ENCODE measurements around the gene RNF8.

Gene RNF8

DNA sequence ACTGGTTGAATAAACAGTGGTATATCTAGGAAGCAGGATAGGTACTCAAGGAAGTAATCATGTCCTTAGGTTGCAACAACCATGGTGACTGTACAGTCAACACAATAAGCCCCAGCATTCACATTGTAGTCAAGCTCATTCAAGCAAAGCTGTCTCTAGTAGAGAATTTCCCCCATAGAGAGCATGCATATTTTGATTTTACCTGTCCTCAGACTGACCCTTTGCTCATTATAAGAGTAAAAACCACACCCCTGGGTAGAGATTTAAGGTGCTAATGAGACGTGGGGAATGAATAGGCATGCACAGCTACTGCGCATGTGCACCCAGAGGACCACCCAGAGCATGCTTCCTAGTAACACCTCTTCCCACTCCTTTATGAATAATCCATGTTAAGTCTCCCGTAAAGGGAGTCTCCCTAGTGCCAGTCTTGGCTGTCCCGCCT lies 6.1 kb upstream of the RNF8 start:
- Histone ChIP-seq H3K27me3 (ENCODE audit: insufficient read depth, insufficient read length) (no peaks in the 10 kb centered on the region), H3K4me3 (ENCODE audit: insufficient read length, low read depth) (no peak overlapping the region), H3K36me3 (ENCODE audit: insufficient read depth, insufficient read length, low read length) (no peaks in the 10 kb centered on the region), H3K4me1 (ENCODE audit: insufficient read depth, insufficient read length) (no peaks in the 10 kb centered on the region), H3K9me3 (ENCODE audit: insufficient read depth, low read length) (no peaks in the 10 kb centered on the region), H3K9ac (ENCODE audit: insufficient read length, low read depth) (no peak overlapping the region)
- DNase-seq (ENCODE audit: low read depth, low spot score): no peak
- TF ChIP-seq ZNF274 (IDR thresholded peaks at IDR 0.05; ENCODE audit: low read depth, low read length) (no peak), SUZ12 (IDR thresholded peaks at IDR 0.05; ENCODE audit: extremely low read depth, insufficient read depth, insufficient read length) (no peak), YY1 (IDR thresholded peaks at IDR 0.05; ENCODE audit: insufficient read depth, insufficient read length) (no peak)

DNA sequence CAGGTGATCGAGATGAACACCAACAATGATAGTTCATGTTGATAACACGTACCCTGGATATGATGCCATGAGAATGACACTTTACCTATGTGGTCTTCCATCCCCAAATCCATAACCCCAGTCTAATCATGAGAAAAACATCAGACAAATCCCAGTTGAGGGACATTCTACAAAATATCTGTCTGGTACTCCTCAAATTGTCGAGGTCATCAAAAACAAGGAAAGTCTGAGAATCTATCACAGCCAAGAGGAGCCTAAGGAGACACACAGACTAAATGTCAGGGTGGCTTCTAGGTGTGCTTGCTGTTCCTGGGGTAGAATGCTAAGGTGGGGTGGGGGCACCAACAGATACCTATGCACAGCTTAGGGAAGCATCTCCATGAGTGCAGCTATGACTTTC lies 2.8 kb upstream of the RNF8 start:
- TF ChIP-seq YY1 (IDR thresholded peaks at IDR 0.05; ENCODE audit: insufficient read depth, insufficient read length) (no peak), SUZ12 (IDR thresholded peaks at IDR 0.05; ENCODE audit: extremely low read depth, insufficient read depth, insufficient read length) (no peak), ZNF274 (IDR thresholded peaks at IDR 0.05; ENCODE audit: low read depth, low read length) (no peak)
- no peak for DNase-seq (ENCODE audit: low read depth, low spot score)
- Histone ChIP-seq H3K9ac (ENCODE audit: insufficient read length, low read depth) (no peak overlapping the region), H3K27me3 (ENCODE audit: insufficient read depth, insufficient read length) (peaks cover 15% of the 10 kb centered on the region), H3K9me3 (ENCODE audit: insufficient read depth, low read length) (no peaks in the 10 kb centered on the region), H3K36me3 (ENCODE audit: insufficient read depth, insufficient read length, low read length) (no peaks in the 10 kb centered on the region), H3K4me1 (ENCODE audit: insufficient read depth, insufficient read length) (peaks cover 4% of the 10 kb centered on the region), H3K4me3 (ENCODE audit: insufficient read length, low read depth) (no peak overlapping the region)

DNA sequence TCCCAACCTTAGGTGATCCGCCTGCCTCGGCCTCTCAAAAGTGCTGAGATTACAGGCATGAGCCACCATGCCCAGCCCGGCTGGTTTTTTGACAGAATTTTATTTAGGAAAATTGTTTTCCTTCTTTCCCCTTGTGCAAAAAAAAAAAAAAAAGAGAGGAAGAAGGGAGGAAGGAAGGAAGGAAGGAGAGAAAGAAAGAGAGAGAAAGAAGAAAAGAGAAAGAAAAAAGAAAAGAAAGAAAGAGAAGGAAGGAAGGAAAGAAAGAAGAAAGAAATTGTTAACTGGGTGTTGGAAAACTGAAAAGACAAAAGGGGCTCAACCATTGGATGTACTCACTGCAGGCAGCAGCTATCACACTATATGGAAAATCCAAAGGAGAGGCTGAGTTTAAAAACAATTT lies 1.4 kb upstream of the RNF8 start:
- Histone ChIP-seq H3K36me3 (ENCODE audit: insufficient read depth, insufficient read length, low read length) (no peaks in the 10 kb centered on the region), H3K9ac (ENCODE audit: insufficient read length, low read depth) (no peak overlapping the region), H3K27me3 (ENCODE audit: insufficient read depth, insufficient read length) (peaks cover 15% of the 10 kb centered on the region), H3K4me3 (ENCODE audit: insufficient read length, low read depth) (no peak overlapping the region), H3K9me3 (ENCODE audit: insufficient read depth, low read length) (no peaks in the 10 kb centered on the region), H3K4me1 (ENCODE audit: insufficient read depth, insufficient read length) (peaks cover 4% of the 10 kb centered on the region)
- no peak for DNase-seq (ENCODE audit: low read depth, low spot score)
- TF ChIP-seq YY1 (IDR thresholded peaks at IDR 0.05; ENCODE audit: insufficient read depth, insufficient read length): no peak
- no peak for TF ChIP-seq SUZ12 (IDR thresholded peaks at IDR 0.05; ENCODE audit: extremely low read depth, insufficient read depth, insufficient read length)
- no peak for TF ChIP-seq ZNF274 (IDR thresholded peaks at IDR 0.05; ENCODE audit: low read depth, low read length)

DNA sequence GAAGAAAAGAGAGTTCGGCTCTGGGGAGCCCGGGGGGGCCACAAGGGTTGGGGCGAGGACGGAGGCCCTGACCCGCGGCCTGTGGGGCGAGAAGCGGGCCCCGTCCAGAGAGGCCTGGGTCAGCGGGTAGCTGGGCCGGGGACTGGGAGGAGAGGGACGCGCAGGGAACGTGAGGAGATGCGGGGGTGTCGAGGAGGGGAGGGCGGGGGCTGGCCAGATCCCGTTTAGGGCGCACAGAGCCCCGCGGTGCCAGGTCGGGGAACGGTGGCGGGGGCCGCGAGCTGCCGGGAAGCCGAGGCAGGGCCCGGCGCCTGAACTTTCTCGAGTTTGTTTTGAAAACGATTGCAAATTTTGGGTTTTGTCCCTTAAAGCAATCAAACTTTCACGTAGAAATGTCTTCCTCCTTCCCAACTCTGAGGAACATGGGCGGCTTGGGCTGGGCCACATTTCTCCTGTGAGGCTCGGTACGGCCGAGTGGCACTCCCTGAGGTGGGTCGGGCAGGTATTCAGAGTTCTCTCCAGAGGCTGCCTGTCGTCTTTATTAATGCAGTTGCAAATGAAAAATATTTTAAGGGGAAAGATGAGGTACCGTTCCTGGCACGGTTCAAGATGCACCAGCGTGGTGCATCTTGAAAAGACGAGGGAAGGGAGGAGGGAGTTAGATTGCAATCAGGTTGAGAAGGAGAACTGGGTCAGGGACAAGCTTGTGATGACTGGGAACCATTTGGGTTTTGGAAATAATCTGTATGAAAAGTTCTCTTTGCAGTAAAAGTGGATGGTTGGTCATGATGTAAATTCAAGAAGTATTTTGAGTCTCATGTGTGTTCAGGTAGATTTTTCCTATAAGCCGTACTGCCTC lies 972 bp downstream of the RNF8 start:
- peak overlapping the region; percentile 84 for H3K4me3 ChIP-seq (ENCODE audit: insufficient read length, low read depth)

DNA sequence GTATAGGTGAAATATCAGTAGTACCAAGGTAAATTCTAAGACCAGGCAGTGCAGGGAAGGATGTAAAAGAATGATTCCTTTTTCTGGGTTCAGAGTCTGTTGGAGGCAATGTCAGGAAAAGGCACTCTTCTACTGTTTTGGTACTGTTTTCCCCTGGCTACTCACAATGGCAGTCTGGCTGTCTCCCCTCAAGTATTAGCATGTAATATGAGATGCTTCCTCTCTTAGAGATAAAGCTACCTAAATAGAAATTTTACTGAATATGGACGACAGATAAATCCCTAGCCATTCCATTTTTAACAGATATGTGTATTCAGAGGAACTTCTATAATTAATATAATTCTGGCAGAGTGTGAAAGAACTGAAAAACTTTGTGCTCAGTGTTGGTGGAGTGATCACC lies 3.5 kb downstream of the RNF8 start:
- no peaks in the 10 kb centered on the region for H3K9me3 ChIP-seq (ENCODE audit: insufficient read depth, low read length)

More for the DNA sequence above, 972 bp downstream of the RNF8 start:
- H3K4me1 ChIP-seq (ENCODE audit: insufficient read depth, insufficient read length): peaks cover 4% of the 10 kb centered on the region
- peak overlapping the region; percentile 85 for H3K9ac ChIP-seq (ENCODE audit: insufficient read length, low read depth)
- H3K27me3 ChIP-seq (ENCODE audit: insufficient read depth, insufficient read length): peaks cover 15% of the 10 kb centered on the region
- TF ChIP-seq ZNF274 (IDR thresholded peaks at IDR 0.05; ENCODE audit: low read depth, low read length) (no peak), YY1 (IDR thresholded peaks at IDR 0.05; ENCODE audit: insufficient read depth, insufficient read length) (no peak), SUZ12 (IDR thresholded peaks at IDR 0.05; ENCODE audit: extremely low read depth, insufficient read depth, insufficient read length) (no peak)
- no peaks in the 10 kb centered on the region for H3K36me3 ChIP-seq (ENCODE audit: insufficient read depth, insufficient read length, low read length)
- DNase-seq (ENCODE audit: low read depth, low spot score): no peak
- no peaks in the 10 kb centered on the region for H3K9me3 ChIP-seq (ENCODE audit: insufficient read depth, low read length)

DNA sequence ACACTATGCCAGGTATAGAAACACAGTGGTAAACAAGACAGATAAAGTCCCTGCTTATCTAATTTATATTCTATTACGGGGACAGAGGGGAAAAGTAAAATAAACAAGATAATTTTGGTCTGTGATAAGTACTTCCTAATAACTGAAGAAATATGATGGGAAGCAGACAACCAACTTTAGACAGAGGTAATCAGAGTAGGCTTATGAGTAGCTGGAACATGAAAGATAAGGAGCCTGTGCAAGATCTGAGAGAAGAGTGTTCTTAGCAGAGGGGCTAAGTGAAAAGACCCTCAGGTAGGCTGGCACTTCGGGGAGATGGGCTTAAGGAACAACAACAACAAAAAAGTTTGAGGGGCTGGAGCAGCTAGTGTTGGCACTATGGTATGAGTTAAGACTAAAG lies 4.1 kb downstream of the RNF8 start:
- H3K9ac ChIP-seq (ENCODE audit: insufficient read length, low read depth): no peak overlapping the region
- peaks cover 15% of the 10 kb centered on the region for H3K27me3 ChIP-seq (ENCODE audit: insufficient read depth, insufficient read length)
- no peak overlapping the region for H3K4me3 ChIP-seq (ENCODE audit: insufficient read length, low read depth)
- no peaks in the 10 kb centered on the region for H3K9me3 ChIP-seq (ENCODE audit: insufficient read depth, low read length)
- TF ChIP-seq YY1 (IDR thresholded peaks at IDR 0.05; ENCODE audit: insufficient read depth, insufficient read length) (no peak), SUZ12 (IDR thresholded peaks at IDR 0.05; ENCODE audit: extremely low read depth, insufficient read depth, insufficient read length) (no peak), ZNF274 (IDR thresholded peaks at IDR 0.05; ENCODE audit: low read depth, low read length) (no peak)
- peaks cover 25% of the 10 kb centered on the region for H3K36me3 ChIP-seq (ENCODE audit: insufficient read depth, insufficient read length, low read length)
- DNase-seq (ENCODE audit: low read depth, low spot score): no peak
- peaks cover 4% of the 10 kb centered on the region for H3K4me1 ChIP-seq (ENCODE audit: insufficient read depth, insufficient read length)

More for the DNA sequence above, 3.5 kb downstream of the RNF8 start:
- peaks cover 15% of the 10 kb centered on the region for H3K27me3 ChIP-seq (ENCODE audit: insufficient read depth, insufficient read length)
- DNase-seq (ENCODE audit: low read depth, low spot score): no peak
- TF ChIP-seq SUZ12 (IDR thresholded peaks at IDR 0.05; ENCODE audit: extremely low read depth, insufficient read depth, insufficient read length) (no peak), ZNF274 (IDR thresholded peaks at IDR 0.05; ENCODE audit: low read depth, low read length) (no peak), YY1 (IDR thresholded peaks at IDR 0.05; ENCODE audit: insufficient read depth, insufficient read length) (no peak)
- peaks cover 20% of the 10 kb centered on the region for H3K36me3 ChIP-seq (ENCODE audit: insufficient read depth, insufficient read length, low read length)
- H3K9ac ChIP-seq (ENCODE audit: insufficient read length, low read depth): no peak overlapping the region
- peaks cover 4% of the 10 kb centered on the region for H3K4me1 ChIP-seq (ENCODE audit: insufficient read depth, insufficient read length)
- H3K4me3 ChIP-seq (ENCODE audit: insufficient read length, low read depth): no peak overlapping the region

DNA sequence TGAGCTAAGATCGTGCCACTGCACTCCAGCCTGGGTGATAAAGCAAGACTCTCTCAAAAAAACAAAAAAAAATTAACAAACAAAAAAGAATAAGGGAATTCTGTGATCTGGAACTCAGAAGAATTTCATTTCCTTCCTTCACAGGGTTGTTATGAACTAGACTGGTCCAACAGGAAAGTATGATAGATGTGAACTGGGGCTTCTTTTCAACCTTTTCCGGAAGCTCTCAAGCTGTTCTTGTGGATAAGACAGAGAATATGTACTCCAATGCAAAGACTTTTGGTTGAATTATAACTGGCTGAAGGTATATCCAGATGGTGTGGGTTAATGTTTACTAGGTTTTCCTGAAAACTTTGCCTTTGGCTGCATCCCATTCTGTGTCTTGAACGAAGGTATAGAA lies 5.3 kb downstream of the RNF8 start:
- peaks cover 15% of the 10 kb centered on the region for H3K27me3 ChIP-seq (ENCODE audit: insufficient read depth, insufficient read length)
- H3K9ac ChIP-seq (ENCODE audit: insufficient read length, low read depth): no peak overlapping the region
- TF ChIP-seq YY1 (IDR thresholded peaks at IDR 0.05; ENCODE audit: insufficient read depth, insufficient read length) (no peak), ZNF274 (IDR thresholded peaks at IDR 0.05; ENCODE audit: low read depth, low read length) (no peak), SUZ12 (IDR thresholded peaks at IDR 0.05; ENCODE audit: extremely low read depth, insufficient read depth, insufficient read length) (no peak)
- H3K9me3 ChIP-seq (ENCODE audit: insufficient read depth, low read length): no peaks in the 10 kb centered on the region
- H3K4me1 ChIP-seq (ENCODE audit: insufficient read depth, insufficient read length): no peaks in the 10 kb centered on the region
- DNase-seq (ENCODE audit: low read depth, low spot score): no peak
- peaks cover 28% of the 10 kb centered on the region for H3K36me3 ChIP-seq (ENCODE audit: insufficient read depth, insufficient read length, low read length)
- no peak overlapping the region for H3K4me3 ChIP-seq (ENCODE audit: insufficient read length, low read depth)
